Measurements from ENCODE around the gene MAPKBP1. TPM values are rescaled to one million over a fixed set of nuclear protein-coding genes. Genes with fewer than 3 reads are reported as not detected.

Gene MAPKBP1
- total RNA-seq, 1 experiment from 2014 or later: 13.7 TPM

DNA sequence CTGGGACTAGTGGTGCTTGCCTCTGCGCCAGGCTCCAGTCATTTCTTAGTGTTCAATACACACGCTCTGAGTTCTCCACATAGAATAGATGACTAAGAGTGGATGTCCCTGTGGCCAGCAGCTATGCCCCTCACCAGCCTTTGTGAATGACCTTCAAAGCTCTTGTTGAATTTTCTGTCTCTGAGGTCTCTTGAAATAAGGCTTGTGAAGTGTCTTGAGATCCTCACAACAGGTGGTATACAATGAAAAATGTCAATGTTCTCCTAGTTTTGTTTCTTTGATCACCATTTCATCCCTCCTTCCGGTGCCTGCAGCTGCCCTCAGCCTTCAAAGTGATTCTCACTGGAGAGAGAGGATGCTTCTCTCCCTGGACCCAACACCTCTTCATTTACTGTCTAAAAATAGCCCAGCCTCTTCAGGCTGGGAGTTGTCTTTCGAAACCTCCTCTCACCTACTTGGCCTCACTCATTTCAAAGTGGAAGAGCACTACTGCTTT is 5.4 kb downstream of the MAPKBP1 start:
- no peak overlapping the region for H3K18ac ChIP-seq (ENCODE audit: insufficient read length, low read depth, low read length)
- H3K4ac ChIP-seq (ENCODE audit: low read depth, low read length): no peak overlapping the region
- no peak overlapping the region for H3K23ac ChIP-seq (ENCODE audit: insufficient read length, low read depth, low read length)
- no peaks in the 10 kb centered on the region for H3K9me3 ChIP-seq (ENCODE audit: control insufficient read depth, low read depth, low read length)
- H2BK12ac ChIP-seq (ENCODE audit: insufficient read length, low read depth, low read length): no peak overlapping the region
- no peak overlapping the region for H2BK5ac ChIP-seq (ENCODE audit: insufficient read length, low read length)
- no peak overlapping the region for H2BK15ac ChIP-seq (ENCODE audit: low read depth, low read length)
- no peak overlapping the region for H4K5ac ChIP-seq (ENCODE audit: insufficient read length, low read depth, low read length)
- H3K27me3 ChIP-seq (ENCODE audit: insufficient read depth, low read length): no peaks in the 10 kb centered on the region
- Mint-ChIP-seq H3K4me1 (peaks cover 61 to 67% of the 10 kb centered on the region in 2 experiments), H3K4me3 (no peak overlapping the region), H3K27ac (peak overlapping the region in 2 of 3 experiments; percentile 10 to 46; a peak in 3 of 7 replicates), H3K36me3 (ENCODE audit: insufficient read depth in 1 of 3, low read depth in 3 of 3) (peaks cover 0 to 2% (median 0%) of the 10 kb centered on the region in 3 experiments; a peak in 1 of 7 replicates), H3K27me3 (ENCODE audit: low read depth) (no peaks in the 10 kb centered on the region; the same call in none of the 2 replicates), H3K9me3 (no peaks in the 10 kb centered on the region)
- H3T11ph ChIP-seq (ENCODE audit: low read length): no peak overlapping the region
- H4K20me1 ChIP-seq (ENCODE audit: control insufficient read depth, insufficient read depth, insufficient read length): no peaks in the 10 kb centered on the region
- H2BK20ac ChIP-seq (ENCODE audit: low read depth, low read length, poor library complexity, severe bottlenecking): no peak overlapping the region
- TF ChIP-seq, protein P1, sequence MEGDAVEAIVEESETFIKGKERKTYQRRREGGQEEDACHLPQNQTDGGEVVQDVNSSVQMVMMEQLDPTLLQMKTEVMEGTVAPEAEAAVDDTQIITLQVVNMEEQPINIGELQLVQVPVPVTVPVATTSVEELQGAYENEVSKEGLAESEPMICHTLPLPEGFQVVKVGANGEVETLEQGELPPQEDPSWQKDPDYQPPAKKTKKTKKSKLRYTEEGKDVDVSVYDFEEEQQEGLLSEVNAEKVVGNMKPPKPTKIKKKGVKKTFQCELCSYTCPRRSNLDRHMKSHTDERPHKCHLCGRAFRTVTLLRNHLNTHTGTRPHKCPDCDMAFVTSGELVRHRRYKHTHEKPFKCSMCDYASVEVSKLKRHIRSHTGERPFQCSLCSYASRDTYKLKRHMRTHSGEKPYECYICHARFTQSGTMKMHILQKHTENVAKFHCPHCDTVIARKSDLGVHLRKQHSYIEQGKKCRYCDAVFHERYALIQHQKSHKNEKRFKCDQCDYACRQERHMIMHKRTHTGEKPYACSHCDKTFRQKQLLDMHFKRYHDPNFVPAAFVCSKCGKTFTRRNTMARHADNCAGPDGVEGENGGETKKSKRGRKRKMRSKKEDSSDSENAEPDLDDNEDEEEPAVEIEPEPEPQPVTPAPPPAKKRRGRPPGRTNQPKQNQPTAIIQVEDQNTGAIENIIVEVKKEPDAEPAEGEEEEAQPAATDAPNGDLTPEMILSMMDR (conservative IDR thresholded peaks at IDR 0.05): no peak
- no peak overlapping the region for H2AK5ac ChIP-seq (ENCODE audit: insufficient read length, low read length)
- peaks cover 11% of the 10 kb centered on the region for H3K4me1 ChIP-seq (ENCODE audit: insufficient read depth, low read length)
- no peak overlapping the region for H4K8ac ChIP-seq (replicated peaks; ENCODE audit: insufficient read length, low read depth, low read length)
- H3K27ac ChIP-seq (ENCODE audit: insufficient read length, low read depth, low read length): no peak overlapping the region
- H3K9ac ChIP-seq (ENCODE audit: extremely low read depth, insufficient read length, low read length): no peak overlapping the region
- H3K14ac ChIP-seq (ENCODE audit: insufficient read depth, low read length): no peak overlapping the region
- no peaks in the 10 kb centered on the region for H3K79me2 ChIP-seq (ENCODE audit: insufficient read depth, low read length)
- WGBS (ENCODE audit: extremely low coverage, insufficient read length, low lambda C conversion rate): no CpG with 5 or more reads among the region's 4 CpGs
- no peak for DNase-seq
- no peak overlapping the region for H3K4me2 ChIP-seq (ENCODE audit: insufficient read depth, insufficient read length, low read length)
- H3K79me1 ChIP-seq (ENCODE audit: insufficient read depth, low read depth, low read length, poor library complexity, severe bottlenecking): no peaks in the 10 kb centered on the region
- H2AFZ ChIP-seq (ENCODE audit: low read length): no peak overlapping the region
- no peak overlapping the region for H2BK120ac ChIP-seq (ENCODE audit: low read depth, low read length, poor library complexity, severe bottlenecking)
- peaks cover 8% of the 10 kb centered on the region for H3K23me2 ChIP-seq (ENCODE audit: insufficient read length, low read depth, low read length, poor library complexity, severe bottlenecking)
- H4K91ac ChIP-seq (ENCODE audit: insufficient read length, low read depth, low read length): no peak overlapping the region
- H3K56ac ChIP-seq (ENCODE audit: insufficient read length, low read depth, low read length): no peak overlapping the region
